SU-DHL-6 (cell line): Measurements from ENCODE around the gene DUS3L.

ENCODE experiments used
- H2AFZ ChIP-seq: fragments of 200-600 bp; sonication (generic); 2 replicates; pipeline ENCODE4 v1.6.1; 2014; ENCODE audit warnings: low read depth, mild to moderate bottlenecking, moderate library complexity, mixed read lengths, antibody characterized with exemption, low read length; ENCODE audit not compliant: severe bottlenecking
- H3F3A ChIP-seq: fragments of 200-600 bp; shearing (Covaris generic); 2 replicates; pipeline ENCODE4 v1.6.0; 2016; ENCODE audit warnings: antibody characterized with exemption, mild to moderate bottlenecking; ENCODE audit not compliant: insufficient read depth
- H3K27ac ChIP-seq: fragments of 200-600 bp; sonication (generic); 2 replicates; pipeline ENCODE4 v1.5.1; 2016; ENCODE audit warnings: low read depth, mild to moderate bottlenecking, low read length, moderate library complexity, mixed read lengths
- H3K27me3 ChIP-seq: fragments of 200-600 bp; sonication (generic), shearing (Covaris generic); 2 replicates; pipeline ENCODE4 v1.6.0; 2014; ENCODE audit warnings: mild to moderate bottlenecking, low read length
- H3K36me3 ChIP-seq: fragments of 200-600 bp; sonication (generic); 2 replicates; pipeline ENCODE4 v1.6.1; 2014; ENCODE audit warnings: mild to moderate bottlenecking, low read length, mixed read lengths
- H3K4me2 ChIP-seq: fragments of 300-600, 200-600 bp; shearing (Covaris generic), sonication (generic); 2 replicates; pipeline ENCODE4 v1.6.0; 2014; ENCODE audit warnings: low read length, low read depth, mild to moderate bottlenecking; ENCODE audit not compliant: poor library complexity, severe bottlenecking
- H3K4me3 ChIP-seq: fragments of 200-600 bp; sonication (generic); 2 replicates; pipeline ENCODE4 v1.5.1; 2014; ENCODE audit warnings: antibody characterized with exemption, low read length, mild to moderate bottlenecking, mixed read lengths; ENCODE audit not compliant: insufficient read depth, poor library complexity, severe bottlenecking
- H3K79me2 ChIP-seq: fragments of 200-600 bp; sonication (generic); 2 replicates; pipeline ENCODE4 v1.6.1; 2014; ENCODE audit warnings: mild to moderate bottlenecking, low read length, moderate library complexity; ENCODE audit not compliant: insufficient read depth
- H3K9ac ChIP-seq: fragments of 200-600 bp; sonication (generic); 2 replicates; pipeline ENCODE4 v1.7.0; 2014; ENCODE audit warnings: mild to moderate bottlenecking, low read length
- H3K9me2 ChIP-seq: fragments of 200-600 bp; sonication (generic); replicated peaks from 2 replicates; pipeline ENCODE4 v1.6.1; 2014; ENCODE audit warnings: low read length; ENCODE audit not compliant: insufficient read depth
- H3K9me3 ChIP-seq: fragments of 200-600 bp; sonication (generic); 2 replicates; pipeline ENCODE4 v1.6.1; 2014; ENCODE audit warnings: low read length, mixed read lengths; ENCODE audit not compliant: insufficient read depth
- H4K20me1 ChIP-seq: fragments of 200-600 bp; sonication (generic); 2 replicates; pipeline ENCODE4 v1.6.1; 2014; ENCODE audit warnings: low read depth, mild to moderate bottlenecking, antibody characterized with exemption, low read length, moderate library complexity, mixed read lengths
- EZH2phosphoT487 ChIP-seq: fragments of 200-600 bp; sonication (generic), shearing (Covaris generic); conservative IDR thresholded peaks from 2 replicates; pipeline ENCODE4 v1.6.1; 2018; ENCODE audit warnings: mild to moderate bottlenecking, antibody characterized with exemption, low read length, moderate library complexity, mixed read lengths
- TF ChIP-seq, protein P1 (sequence below): fragments of 200-600 bp; sonication (generic); IDR thresholded peaks from one replicate; pipeline ENCODE4 v1.5.1; 2017; ENCODE audit warnings: antibody characterized with exemption, mild to moderate bottlenecking, low read length, moderate library complexity; ENCODE audit not compliant: insufficient read depth, poor library complexity, severe bottlenecking

Gene DUS3L

DNA sequence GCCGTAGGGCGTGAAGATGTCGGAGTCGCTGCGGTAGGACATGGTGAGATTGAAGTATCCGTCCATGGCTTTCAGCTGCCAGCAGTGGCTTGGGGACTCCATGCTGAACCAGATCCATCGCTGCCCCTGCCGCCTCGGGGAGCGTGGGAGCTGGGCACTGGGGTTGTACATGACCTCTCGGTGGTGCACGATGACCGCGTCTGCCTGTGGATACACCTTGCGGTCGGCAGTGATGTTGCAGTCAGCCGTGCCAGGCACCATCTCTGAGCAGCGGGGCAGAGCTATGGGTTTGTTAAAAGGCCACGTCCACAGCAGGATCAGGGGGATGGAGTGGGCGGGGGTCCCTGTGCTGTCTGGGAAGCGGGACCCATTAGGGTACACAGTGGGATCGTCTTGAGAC is 41.1 kb upstream of the DUS3L start:
- Histone ChIP-seq H3F3A (no peaks in the 10 kb centered on the region), H3K4me3 (no peak overlapping the region), H2AFZ (no peak overlapping the region), H3K4me2 (no peak overlapping the region), H3K36me3 (no peaks in the 10 kb centered on the region), H3K9me2 (no peaks in the 10 kb centered on the region), H3K79me2 (no peaks in the 10 kb centered on the region), H3K27ac (no peak overlapping the region), H3K9ac (no peak overlapping the region), H3K27me3 (no peaks in the 10 kb centered on the region), H3K9me3 (no peaks in the 10 kb centered on the region), H4K20me1 (no peaks in the 10 kb centered on the region)
- TF ChIP-seq, protein P1, sequence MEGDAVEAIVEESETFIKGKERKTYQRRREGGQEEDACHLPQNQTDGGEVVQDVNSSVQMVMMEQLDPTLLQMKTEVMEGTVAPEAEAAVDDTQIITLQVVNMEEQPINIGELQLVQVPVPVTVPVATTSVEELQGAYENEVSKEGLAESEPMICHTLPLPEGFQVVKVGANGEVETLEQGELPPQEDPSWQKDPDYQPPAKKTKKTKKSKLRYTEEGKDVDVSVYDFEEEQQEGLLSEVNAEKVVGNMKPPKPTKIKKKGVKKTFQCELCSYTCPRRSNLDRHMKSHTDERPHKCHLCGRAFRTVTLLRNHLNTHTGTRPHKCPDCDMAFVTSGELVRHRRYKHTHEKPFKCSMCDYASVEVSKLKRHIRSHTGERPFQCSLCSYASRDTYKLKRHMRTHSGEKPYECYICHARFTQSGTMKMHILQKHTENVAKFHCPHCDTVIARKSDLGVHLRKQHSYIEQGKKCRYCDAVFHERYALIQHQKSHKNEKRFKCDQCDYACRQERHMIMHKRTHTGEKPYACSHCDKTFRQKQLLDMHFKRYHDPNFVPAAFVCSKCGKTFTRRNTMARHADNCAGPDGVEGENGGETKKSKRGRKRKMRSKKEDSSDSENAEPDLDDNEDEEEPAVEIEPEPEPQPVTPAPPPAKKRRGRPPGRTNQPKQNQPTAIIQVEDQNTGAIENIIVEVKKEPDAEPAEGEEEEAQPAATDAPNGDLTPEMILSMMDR, result no peak
- TF ChIP-seq EZH2phosphoT487, result no peak

DNA sequence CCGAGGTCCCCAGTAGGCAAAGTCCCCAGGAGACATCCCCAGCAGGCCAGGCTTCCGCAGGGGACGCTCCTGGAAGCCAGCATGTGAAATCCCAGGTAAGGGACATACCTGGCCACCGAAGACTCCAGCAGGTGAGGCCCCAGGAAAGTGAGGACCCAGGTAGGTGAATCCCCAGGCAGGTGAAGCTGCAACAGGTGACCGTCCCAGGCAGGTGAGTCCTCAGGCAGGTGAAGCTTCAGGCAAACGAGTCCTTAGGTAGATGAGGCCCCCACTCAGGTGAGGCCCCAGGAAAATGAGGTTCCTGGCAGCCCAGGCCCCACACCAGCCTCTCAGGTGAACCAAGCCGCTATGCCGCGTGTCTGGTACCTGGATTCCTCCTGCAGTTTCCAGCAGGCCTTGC is 40.2 kb upstream of the DUS3L start:
- Histone ChIP-seq H3K9me2 (no peaks in the 10 kb centered on the region), H3K9me3 (no peaks in the 10 kb centered on the region), H3K4me2 (no peak overlapping the region), H3K79me2 (no peaks in the 10 kb centered on the region), H3F3A (no peaks in the 10 kb centered on the region), H3K27me3 (no peaks in the 10 kb centered on the region), H4K20me1 (no peaks in the 10 kb centered on the region), H3K4me3 (no peak overlapping the region), H3K27ac (no peak overlapping the region), H3K9ac (no peak overlapping the region), H3K36me3 (no peaks in the 10 kb centered on the region), H2AFZ (no peak overlapping the region)
- no peak for TF ChIP-seq EZH2phosphoT487
- TF ChIP-seq, protein P1, result no peak

DNA sequence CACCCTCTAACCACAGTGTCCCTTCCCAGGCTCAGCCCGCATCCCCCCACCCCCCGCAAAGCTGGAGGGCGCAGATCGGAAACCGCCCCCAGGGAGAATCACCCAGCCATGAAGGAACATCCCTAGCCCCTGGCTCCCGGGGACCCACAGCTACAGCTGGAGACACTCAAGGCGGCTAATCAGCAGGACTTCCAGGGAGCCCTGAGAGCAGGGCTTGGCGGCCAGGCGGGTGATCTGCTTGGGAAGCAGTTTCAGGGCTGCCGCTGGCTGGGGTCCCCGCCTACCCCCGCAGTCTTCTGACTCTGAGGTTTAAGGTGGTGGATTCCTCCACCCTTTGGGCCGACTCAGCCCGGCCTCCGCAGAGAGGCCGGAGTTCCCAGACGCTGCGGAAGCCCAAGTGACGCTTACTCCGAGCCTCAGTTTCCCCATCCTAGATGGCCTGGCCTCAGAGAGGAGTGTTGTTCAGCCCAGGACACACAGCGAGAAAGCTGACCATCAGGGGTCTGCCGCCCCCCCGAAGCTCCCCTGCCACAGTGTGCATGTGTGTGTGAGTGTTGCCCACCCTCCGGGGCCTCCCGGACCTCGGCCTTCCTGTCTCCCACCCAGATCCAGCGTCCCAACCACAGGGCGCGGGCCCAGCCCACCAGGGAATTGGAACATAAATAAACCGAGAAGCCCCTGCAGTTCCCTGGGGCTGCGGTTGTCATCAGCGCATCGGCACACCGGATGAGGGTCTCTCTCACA is 38.8 kb upstream of the DUS3L start:
- H3K36me3 ChIP-seq, result no peaks in the 10 kb centered on the region
- H3K9ac ChIP-seq, result no peak overlapping the region
- no peaks in the 10 kb centered on the region for H3K9me3 ChIP-seq
- no peaks in the 10 kb centered on the region for H3K27me3 ChIP-seq
- H2AFZ ChIP-seq, result no peak overlapping the region
- no peaks in the 10 kb centered on the region for H3K9me2 ChIP-seq
- H3K79me2 ChIP-seq, result no peaks in the 10 kb centered on the region
- no peak overlapping the region for H3K4me2 ChIP-seq
- no peaks in the 10 kb centered on the region for H4K20me1 ChIP-seq
- no peak overlapping the region for H3K4me3 ChIP-seq
- TF ChIP-seq, protein P1, result no peak
- TF ChIP-seq EZH2phosphoT487, result no peak
- no peak overlapping the region for H3K27ac ChIP-seq
- no peaks in the 10 kb centered on the region for H3F3A ChIP-seq
